ENCODE measurements around the gene SLC38A11.

Gene SLC38A11

DNA sequence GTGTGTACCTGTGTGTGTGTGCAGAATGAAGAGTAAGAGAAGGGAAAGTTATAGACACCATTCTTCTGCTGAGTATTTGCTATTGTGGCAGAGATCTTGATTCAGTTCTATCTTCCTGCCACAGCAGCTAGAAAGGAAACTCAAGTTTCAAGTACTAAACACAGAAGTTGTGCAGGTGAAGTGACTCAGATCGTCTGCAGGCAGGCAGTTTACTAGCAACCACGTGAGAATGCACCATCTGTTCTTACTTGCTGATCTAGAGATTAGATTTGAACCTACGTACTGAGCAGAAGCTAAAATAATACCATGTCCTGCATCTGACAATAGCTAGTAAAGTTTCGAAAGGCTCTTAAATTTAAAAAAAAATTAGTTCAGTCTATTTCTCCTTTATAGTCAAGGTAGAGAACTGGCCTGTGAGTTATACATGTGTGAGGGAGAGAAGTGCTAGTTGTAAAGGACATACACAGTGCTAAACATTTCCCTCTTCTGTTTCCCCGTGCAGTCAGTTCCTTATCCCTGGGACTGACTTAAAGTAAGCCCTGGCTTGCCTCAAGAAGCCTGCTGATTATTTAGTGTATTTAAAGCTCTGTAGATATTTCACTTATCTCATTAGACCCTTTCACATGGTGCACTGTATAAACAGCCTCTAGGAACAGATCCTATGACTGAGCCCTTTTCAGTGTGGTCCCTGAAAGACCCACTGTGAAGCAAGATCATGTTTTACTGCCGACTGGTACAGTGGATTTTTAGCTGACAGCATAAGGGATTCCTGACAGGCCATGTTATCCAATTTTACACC lies 45.0 kb downstream of the SLC38A11 start:
- no peak overlapping the region for H3K4me3 ChIP-seq (ENCODE audit: low read length)
- peaks cover 23% of the 10 kb centered on the region for H3K4me1 ChIP-seq (ENCODE audit: control insufficient read depth, low read depth, low read length)
- H3K27ac ChIP-seq (ENCODE audit: low read length): no peak overlapping the region
- no peaks in the 10 kb centered on the region for H3K9me3 ChIP-seq (ENCODE audit: control insufficient read depth, low read depth, low read length)
- no peaks in the 10 kb centered on the region for H3K36me3 ChIP-seq (ENCODE audit: control insufficient read depth, low read depth, low read length)
- no peak overlapping the region for H3K9ac ChIP-seq (ENCODE audit: low read length)
- no peaks in the 10 kb centered on the region for H3K27me3 ChIP-seq (ENCODE audit: control insufficient read depth, insufficient read depth, low read length)

DNA sequence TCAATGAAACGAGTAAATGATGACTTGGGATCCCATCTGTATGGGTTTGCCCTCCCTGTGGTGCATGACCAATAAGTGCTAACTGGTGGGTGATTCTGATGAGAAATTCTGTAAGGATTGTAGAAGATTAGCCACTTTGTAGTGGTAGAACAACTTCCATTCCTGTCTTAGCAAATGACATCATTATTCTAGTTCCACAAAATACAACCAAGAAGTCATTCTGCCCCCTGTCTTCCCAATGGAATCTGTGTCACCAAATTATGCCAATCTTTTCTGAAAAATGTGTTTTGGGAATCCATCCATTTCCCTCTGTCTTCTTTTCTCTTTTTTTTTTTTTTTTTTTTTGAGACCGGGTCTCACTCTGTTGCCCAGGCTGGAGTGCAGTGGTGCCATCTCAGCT lies 48.4 kb downstream of the SLC38A11 start:
- Histone ChIP-seq H3K9me3 (ENCODE audit: control insufficient read depth, low read depth, low read length) (no peaks in the 10 kb centered on the region), H3K4me3 (ENCODE audit: low read length) (no peak overlapping the region), H3K4me1 (ENCODE audit: control insufficient read depth, low read depth, low read length) (no peaks in the 10 kb centered on the region), H3K9ac (ENCODE audit: low read length) (no peak overlapping the region), H3K36me3 (ENCODE audit: control insufficient read depth, low read depth, low read length) (no peaks in the 10 kb centered on the region), H3K27ac (ENCODE audit: low read length) (no peak overlapping the region), H3K27me3 (ENCODE audit: control insufficient read depth, insufficient read depth, low read length) (no peaks in the 10 kb centered on the region)

DNA sequence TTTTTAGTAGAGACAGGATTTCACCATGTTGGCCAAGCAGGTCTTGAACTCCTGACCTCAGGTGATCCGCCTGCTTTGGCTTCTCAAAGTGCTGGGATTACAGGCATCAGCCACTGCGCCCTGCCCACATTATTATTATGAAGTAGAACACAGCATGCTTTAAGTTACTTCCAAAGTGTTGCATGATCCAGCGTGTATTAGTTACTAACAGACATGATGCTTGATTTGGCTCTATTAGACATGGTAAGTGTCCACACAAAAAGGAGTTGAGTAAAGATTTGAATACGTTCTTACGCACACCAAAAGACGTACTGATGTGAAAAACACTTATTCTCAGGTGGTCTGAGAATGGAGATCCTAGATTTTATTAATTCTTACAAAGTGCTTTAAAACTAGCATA lies 50.0 kb downstream of the SLC38A11 start:
- no peaks in the 10 kb centered on the region for H3K9me3 ChIP-seq (ENCODE audit: control insufficient read depth, low read depth, low read length)
- H3K36me3 ChIP-seq (ENCODE audit: control insufficient read depth, low read depth, low read length): no peaks in the 10 kb centered on the region
- no peak overlapping the region for H3K27ac ChIP-seq (ENCODE audit: low read length)
- no peaks in the 10 kb centered on the region for H3K4me1 ChIP-seq (ENCODE audit: control insufficient read depth, low read depth, low read length)
- no peak overlapping the region for H3K4me3 ChIP-seq (ENCODE audit: low read length)
- no peaks in the 10 kb centered on the region for H3K27me3 ChIP-seq (ENCODE audit: control insufficient read depth, insufficient read depth, low read length)
- H3K9ac ChIP-seq (ENCODE audit: low read length): no peak overlapping the region

DNA sequence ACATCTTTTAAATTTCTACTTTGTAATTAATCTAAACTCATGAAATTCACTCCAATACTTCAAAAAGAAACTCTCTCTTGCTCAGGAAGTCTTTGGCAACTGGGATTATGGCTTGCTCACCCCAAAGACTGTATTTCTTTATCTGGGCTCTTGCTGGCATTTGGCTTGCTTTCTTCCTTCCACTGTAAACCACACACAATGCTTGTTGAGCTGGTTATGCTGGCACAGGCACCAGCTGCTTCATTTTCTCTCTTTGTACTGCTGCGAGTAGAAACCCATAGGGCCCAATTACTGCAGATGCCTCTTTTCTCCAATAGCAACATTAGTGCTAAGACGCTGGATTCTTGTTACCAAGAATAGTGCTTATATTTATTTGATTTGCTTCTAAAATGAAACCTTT lies 51.4 kb downstream of the SLC38A11 start:
- no peaks in the 10 kb centered on the region for H3K4me1 ChIP-seq (ENCODE audit: control insufficient read depth, low read depth, low read length)
- no peaks in the 10 kb centered on the region for H3K36me3 ChIP-seq (ENCODE audit: control insufficient read depth, low read depth, low read length)
- H3K27ac ChIP-seq (ENCODE audit: low read length): no peak overlapping the region
- no peak overlapping the region for H3K9ac ChIP-seq (ENCODE audit: low read length)
- H3K9me3 ChIP-seq (ENCODE audit: control insufficient read depth, low read depth, low read length): no peaks in the 10 kb centered on the region
- no peaks in the 10 kb centered on the region for H3K27me3 ChIP-seq (ENCODE audit: control insufficient read depth, insufficient read depth, low read length)
- no peak overlapping the region for H3K4me3 ChIP-seq (ENCODE audit: low read length)

DNA sequence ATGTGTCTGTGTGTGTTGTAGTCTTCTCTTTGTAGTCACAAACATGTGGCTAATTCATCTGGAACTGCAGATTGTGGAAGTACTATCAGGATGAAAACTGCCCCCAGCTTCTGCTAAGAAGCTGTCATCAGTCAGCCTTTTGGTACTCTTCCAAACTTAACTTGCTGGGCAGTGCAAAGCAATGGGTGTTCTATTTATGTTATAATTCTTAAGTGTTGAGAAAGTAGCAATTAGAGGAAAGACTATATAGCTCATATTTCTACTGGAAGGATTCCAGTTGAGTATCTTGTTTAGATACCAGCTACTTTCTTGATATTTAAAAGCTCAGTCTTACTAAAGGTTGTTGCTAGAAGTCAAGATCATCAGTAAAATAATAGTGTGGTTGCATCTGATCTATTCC lies 52.1 kb downstream of the SLC38A11 start:
- Histone ChIP-seq H3K4me1 (ENCODE audit: control insufficient read depth, low read depth, low read length) (no peaks in the 10 kb centered on the region), H3K27me3 (ENCODE audit: control insufficient read depth, insufficient read depth, low read length) (no peaks in the 10 kb centered on the region), H3K9ac (ENCODE audit: low read length) (no peak overlapping the region), H3K36me3 (ENCODE audit: control insufficient read depth, low read depth, low read length) (no peaks in the 10 kb centered on the region), H3K9me3 (ENCODE audit: control insufficient read depth, low read depth, low read length) (no peaks in the 10 kb centered on the region), H3K4me3 (ENCODE audit: low read length) (no peak overlapping the region), H3K27ac (ENCODE audit: low read length) (no peak overlapping the region)

DNA sequence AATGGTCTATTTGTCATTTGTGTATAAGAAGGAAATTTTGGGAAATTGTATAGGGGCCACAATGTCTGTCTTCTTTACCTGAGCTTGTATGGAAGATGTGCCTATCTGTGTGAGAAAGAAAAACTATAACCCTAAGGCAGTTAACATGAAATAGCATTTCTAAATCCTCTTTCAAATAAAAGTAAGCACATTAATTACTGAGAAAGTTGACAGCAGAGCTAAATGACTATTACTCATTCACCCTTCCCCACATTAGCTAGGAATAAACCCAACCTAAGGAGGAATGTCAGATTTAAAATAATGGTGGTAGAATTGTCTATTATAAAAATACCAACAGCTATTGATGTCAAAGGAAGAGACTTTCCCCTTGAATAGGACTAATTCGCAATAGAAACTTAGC lies 56.2 kb downstream of the SLC38A11 start:
- Histone ChIP-seq H3K9ac (ENCODE audit: low read length) (no peak overlapping the region), H3K9me3 (ENCODE audit: control insufficient read depth, low read depth, low read length) (no peaks in the 10 kb centered on the region), H3K27me3 (ENCODE audit: control insufficient read depth, insufficient read depth, low read length) (no peaks in the 10 kb centered on the region), H3K4me3 (ENCODE audit: low read length) (no peak overlapping the region), H3K27ac (ENCODE audit: low read length) (no peak overlapping the region), H3K4me1 (ENCODE audit: control insufficient read depth, low read depth, low read length) (peaks cover 7% of the 10 kb centered on the region), H3K36me3 (ENCODE audit: control insufficient read depth, low read depth, low read length) (no peaks in the 10 kb centered on the region)

DNA sequence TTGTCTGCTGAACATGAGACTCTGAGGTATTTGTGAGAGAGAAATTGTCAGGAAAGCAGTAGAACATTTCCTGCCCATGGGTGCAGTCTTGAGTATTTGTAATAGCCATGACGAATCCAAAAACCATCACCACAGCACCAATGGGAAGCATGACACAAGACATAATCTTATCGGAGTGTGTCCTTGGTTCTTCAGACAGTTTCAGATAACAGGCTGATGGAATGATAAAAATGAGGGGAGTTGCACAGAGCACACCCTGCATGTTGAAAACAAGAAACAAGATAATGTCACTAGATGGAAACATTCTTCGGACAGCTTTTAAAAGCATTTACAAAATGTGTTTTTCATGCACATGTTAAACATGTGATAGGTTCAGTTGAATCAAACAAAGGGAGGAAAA lies 56.9 kb downstream of the SLC38A11 start:
- Histone ChIP-seq H3K36me3 (ENCODE audit: control insufficient read depth, low read depth, low read length) (no peaks in the 10 kb centered on the region), H3K27ac (ENCODE audit: low read length) (no peak overlapping the region), H3K4me1 (ENCODE audit: control insufficient read depth, low read depth, low read length) (peaks cover 7% of the 10 kb centered on the region), H3K27me3 (ENCODE audit: control insufficient read depth, insufficient read depth, low read length) (no peaks in the 10 kb centered on the region), H3K9ac (ENCODE audit: low read length) (no peak overlapping the region), H3K9me3 (ENCODE audit: control insufficient read depth, low read depth, low read length) (no peaks in the 10 kb centered on the region), H3K4me3 (ENCODE audit: low read length) (no peak overlapping the region)

DNA sequence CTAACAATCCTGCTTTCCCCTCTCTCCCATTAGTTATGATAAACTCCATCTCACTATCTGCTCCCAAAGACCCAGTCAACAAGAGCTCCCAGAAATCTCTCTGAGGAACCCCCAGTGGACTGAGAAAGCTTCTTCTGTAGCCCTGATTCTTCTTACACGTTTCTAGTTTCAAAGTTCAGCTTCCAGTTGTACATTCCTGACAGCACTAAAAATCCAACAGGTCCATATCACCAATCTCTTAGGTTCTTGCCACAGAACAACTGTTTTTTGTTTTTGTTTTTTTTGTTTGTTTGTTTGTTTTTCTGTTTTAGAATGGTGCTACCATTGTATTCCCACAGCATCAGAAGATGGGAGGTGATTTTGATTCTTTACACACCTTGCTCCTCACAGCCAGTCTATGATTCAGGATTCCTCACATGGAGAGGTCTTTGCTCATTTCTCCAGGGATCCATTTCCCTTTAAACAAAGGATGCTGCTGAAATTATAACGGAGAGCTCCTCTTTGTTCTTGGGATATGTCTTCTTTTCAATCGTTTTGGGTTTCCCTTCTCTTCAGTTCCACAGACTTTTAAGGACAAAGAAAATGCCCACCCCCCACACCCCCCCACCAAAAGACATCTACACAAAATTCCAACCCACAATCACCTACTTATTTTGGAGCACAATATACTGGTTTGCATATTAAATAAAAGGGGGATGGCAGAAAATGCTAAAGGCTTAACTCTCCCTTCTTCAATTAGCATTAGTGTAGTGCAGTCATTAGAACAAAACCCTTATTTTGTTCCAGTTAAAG lies 57.7 kb downstream of the SLC38A11 start:
- H3K9me3 ChIP-seq (ENCODE audit: control insufficient read depth, low read depth, low read length): no peaks in the 10 kb centered on the region
- H3K27me3 ChIP-seq (ENCODE audit: control insufficient read depth, insufficient read depth, low read length): no peaks in the 10 kb centered on the region
- H3K4me1 ChIP-seq (ENCODE audit: control insufficient read depth, low read depth, low read length): peaks cover 7% of the 10 kb centered on the region
- H3K36me3 ChIP-seq (ENCODE audit: control insufficient read depth, low read depth, low read length): no peaks in the 10 kb centered on the region
- H3K9ac ChIP-seq (ENCODE audit: low read length): no peak overlapping the region
- no peak overlapping the region for H3K27ac ChIP-seq (ENCODE audit: low read length)
- H3K4me3 ChIP-seq (ENCODE audit: low read length): no peak overlapping the region

DNA sequence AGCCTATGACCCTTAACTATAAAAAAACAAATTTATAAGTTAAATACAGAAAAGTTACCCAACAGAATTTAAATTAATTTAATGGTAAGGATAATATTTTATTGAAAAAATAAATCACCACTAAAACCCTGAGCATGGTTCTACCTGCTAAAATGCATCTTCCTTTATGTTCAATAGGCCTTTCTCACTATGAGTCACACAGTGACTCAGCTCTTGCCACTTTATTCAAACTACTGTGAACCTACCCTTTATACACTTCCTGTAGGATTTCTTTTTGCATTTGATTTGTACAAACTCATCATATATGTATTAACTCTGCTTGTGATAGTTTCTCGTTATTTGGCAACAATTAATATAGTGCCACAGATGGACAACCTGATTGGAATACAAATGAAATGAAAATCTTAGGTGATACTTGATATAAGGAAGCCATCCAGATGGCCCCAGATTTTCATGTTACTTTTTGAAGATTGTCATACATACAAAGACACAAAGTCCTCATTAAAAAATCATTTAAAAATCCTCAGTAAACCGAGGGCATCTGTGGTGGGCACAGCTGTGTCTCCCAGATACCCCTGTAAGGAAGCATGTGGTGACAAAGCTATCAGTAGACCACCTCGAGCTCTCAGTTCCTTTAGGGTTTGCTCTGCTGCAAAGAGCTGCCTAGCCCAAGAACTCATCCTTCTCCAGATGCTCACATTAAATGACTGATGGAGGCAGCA lies 58.5 kb downstream of the SLC38A11 start:
- Histone ChIP-seq H3K27ac (ENCODE audit: low read length) (no peak overlapping the region), H3K9me3 (ENCODE audit: control insufficient read depth, low read depth, low read length) (no peaks in the 10 kb centered on the region), H3K4me1 (ENCODE audit: control insufficient read depth, low read depth, low read length) (peaks cover 7% of the 10 kb centered on the region), H3K36me3 (ENCODE audit: control insufficient read depth, low read depth, low read length) (no peaks in the 10 kb centered on the region), H3K4me3 (ENCODE audit: low read length) (no peak overlapping the region), H3K27me3 (ENCODE audit: control insufficient read depth, insufficient read depth, low read length) (no peaks in the 10 kb centered on the region), H3K9ac (ENCODE audit: low read length) (no peak overlapping the region)

DNA sequence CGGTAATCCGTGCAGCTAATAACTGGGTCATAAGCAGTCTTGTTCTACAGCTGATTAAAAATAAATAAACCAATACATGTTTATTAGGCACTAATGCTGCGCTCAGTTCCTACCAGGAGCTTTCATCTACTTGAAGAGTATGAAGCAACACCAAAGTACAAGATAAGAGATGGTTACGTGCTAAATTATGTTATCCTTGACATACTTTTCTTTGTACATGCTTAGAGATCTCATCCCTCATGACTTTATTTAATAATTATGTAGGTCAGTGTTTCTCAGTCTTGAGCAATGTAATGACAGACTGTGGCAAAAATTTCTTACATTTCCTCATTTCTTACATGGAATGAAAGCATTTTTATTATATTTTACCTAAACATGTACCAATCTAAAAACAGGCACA lies 59.1 kb downstream of the SLC38A11 start:
- H3K27ac ChIP-seq (ENCODE audit: low read length): no peak overlapping the region

DNA sequence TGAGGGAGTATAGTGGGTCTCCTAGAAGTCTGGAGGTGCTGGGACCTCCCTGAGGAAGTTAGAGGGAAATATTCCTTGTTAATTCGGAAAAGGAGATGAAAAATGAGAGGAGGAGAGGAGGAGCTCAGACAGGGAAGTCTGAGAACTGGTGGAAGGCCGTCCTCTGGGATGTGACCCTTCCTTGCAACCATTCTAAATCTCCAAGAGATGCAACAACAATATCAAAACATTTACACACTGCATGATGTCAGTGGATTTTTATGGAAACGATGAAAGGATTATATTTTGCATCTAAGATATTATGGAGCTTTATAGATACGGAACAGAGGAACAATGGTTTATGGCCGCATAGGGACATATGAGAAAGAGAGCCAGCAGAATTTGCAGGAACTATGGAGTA lies 63.9 kb downstream of the SLC38A11 start:
- Histone ChIP-seq H3K4me3 (ENCODE audit: low read length) (no peak overlapping the region), H3K36me3 (ENCODE audit: control insufficient read depth, low read depth, low read length) (no peaks in the 10 kb centered on the region), H3K9me3 (ENCODE audit: control insufficient read depth, low read depth, low read length) (no peaks in the 10 kb centered on the region), H3K27ac (ENCODE audit: low read length) (no peak overlapping the region), H3K4me1 (ENCODE audit: control insufficient read depth, low read depth, low read length) (no peaks in the 10 kb centered on the region), H3K27me3 (ENCODE audit: control insufficient read depth, insufficient read depth, low read length) (no peaks in the 10 kb centered on the region), H3K9ac (ENCODE audit: low read length) (no peak overlapping the region)

More for the DNA sequence above, 59.1 kb downstream of the SLC38A11 start:
- no peaks in the 10 kb centered on the region for H3K27me3 ChIP-seq (ENCODE audit: control insufficient read depth, insufficient read depth, low read length)
- no peaks in the 10 kb centered on the region for H3K9me3 ChIP-seq (ENCODE audit: control insufficient read depth, low read depth, low read length)
- no peak overlapping the region for H3K4me3 ChIP-seq (ENCODE audit: low read length)
- H3K4me1 ChIP-seq (ENCODE audit: control insufficient read depth, low read depth, low read length): peaks cover 7% of the 10 kb centered on the region
- no peak overlapping the region for H3K9ac ChIP-seq (ENCODE audit: low read length)
- H3K36me3 ChIP-seq (ENCODE audit: control insufficient read depth, low read depth, low read length): no peaks in the 10 kb centered on the region

Measured in iPS-18a (cell line).